ENCODE data around the gene PRDM5.

DNA sequence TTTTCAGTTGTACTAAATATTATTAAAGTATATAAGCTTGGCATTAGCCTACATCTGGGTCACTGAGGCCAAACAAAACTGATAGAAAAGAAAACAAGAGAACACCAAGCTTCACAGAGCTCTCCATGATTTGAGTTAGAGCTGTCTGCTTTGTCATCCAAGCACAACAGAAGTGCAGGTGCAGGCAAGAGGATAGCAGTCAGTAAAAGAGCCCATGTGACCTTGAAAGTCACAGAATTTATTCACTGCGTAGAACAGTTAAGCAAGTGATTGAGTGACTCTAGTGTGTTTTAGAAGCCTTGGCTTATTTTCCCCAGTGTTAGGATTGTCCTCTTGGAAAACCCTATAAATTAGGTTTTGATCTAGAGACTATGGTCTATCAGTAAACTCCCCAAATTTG, 49.4 kb upstream of the PRDM5 start:
- TF ChIP-seq, protein P1, sequence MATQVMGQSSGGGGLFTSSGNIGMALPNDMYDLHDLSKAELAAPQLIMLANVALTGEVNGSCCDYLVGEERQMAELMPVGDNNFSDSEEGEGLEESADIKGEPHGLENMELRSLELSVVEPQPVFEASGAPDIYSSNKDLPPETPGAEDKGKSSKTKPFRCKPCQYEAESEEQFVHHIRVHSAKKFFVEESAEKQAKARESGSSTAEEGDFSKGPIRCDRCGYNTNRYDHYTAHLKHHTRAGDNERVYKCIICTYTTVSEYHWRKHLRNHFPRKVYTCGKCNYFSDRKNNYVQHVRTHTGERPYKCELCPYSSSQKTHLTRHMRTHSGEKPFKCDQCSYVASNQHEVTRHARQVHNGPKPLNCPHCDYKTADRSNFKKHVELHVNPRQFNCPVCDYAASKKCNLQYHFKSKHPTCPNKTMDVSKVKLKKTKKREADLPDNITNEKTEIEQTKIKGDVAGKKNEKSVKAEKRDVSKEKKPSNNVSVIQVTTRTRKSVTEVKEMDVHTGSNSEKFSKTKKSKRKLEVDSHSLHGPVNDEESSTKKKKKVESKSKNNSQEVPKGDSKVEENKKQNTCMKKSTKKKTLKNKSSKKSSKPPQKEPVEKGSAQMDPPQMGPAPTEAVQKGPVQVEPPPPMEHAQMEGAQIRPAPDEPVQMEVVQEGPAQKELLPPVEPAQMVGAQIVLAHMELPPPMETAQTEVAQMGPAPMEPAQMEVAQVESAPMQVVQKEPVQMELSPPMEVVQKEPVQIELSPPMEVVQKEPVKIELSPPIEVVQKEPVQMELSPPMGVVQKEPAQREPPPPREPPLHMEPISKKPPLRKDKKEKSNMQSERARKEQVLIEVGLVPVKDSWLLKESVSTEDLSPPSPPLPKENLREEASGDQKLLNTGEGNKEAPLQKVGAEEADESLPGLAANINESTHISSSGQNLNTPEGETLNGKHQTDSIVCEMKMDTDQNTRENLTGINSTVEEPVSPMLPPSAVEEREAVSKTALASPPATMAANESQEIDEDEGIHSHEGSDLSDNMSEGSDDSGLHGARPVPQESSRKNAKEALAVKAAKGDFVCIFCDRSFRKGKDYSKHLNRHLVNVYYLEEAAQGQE (IDR thresholded peaks at IDR 0.05; ENCODE audit: insufficient read depth in 1 of 2, low read depth in 2 of 2, low read length in 2 of 2) = no peak
- TF ChIP-seq POLR2AphosphoS5 (IDR thresholded peaks at IDR 0.05; ENCODE audit: low read depth, low read length) (no peak), TAF1 (IDR thresholded peaks at IDR 0.05; ENCODE audit: borderline replicate concordance, insufficient read depth, low read length) (no peak), SIN3A (IDR thresholded peaks at IDR 0.05; ENCODE audit: borderline replicate concordance, insufficient read depth, low read length) (no peak)
